ENCODE data around the gene OTOA.
"Not testable (repeated sequence)": the region's sequence is repeated elsewhere in the genome, so short reads cannot be mapped to it uniquely, and the experiment has no call there.

OTOA gene

GRCh38 chr16:21720533-21720932 lies 56.8 kb downstream of the OTOA start:
- no peak overlapping the region for H3K4me3 ChIP-seq (ENCODE audit: low read length)
- DNase-seq (ENCODE audit: low read depth) = no peak
- TF ChIP-seq CTCF (IDR thresholded peaks at IDR 0.05; ENCODE audit: insufficient read depth, low read depth, low read length, missing control alignments) = no peak

- H3K4me3 ChIP-seq (ENCODE audit: low read length) = no peak overlapping the region
- no peak for TF ChIP-seq CTCF (IDR thresholded peaks at IDR 0.05; ENCODE audit: insufficient read depth, low read depth, low read length, missing control alignments)
- no peak for DNase-seq (ENCODE audit: low read depth)
These were observed 59.1 kb downstream of the OTOA start for GRCh38 chr16:21722771-21723455.

- no peak for TF ChIP-seq CTCF (IDR thresholded peaks at IDR 0.05; ENCODE audit: insufficient read depth, low read depth, low read length, missing control alignments)
- H3K4me3 ChIP-seq (ENCODE audit: low read length) = no peak overlapping the region
- no peak for DNase-seq (ENCODE audit: low read depth)
These were observed 59.8 kb downstream of the OTOA start for GRCh38 chr16:21723532-21723931.

DNA sequence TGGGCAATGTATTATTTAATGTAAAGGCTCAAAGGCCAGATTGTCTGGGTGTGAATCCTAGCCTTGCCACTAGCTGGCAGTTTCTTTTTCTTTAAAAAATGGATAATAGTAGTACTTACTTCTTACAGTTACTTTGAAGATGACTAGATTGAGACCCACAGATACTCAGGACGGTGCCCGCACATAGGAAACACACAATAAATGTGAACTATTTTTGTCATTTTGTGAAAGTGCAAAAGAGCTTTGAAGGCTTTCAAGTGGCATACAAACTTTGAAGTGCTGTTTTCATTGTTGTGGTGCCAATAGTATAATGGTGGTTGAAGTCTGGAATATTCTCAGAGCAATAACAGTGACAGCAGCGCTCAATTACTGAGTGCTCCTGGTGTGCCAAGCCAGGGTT lies 63.6 kb downstream of the OTOA start:
- H3K4me3 ChIP-seq (ENCODE audit: low read length) = no peak overlapping the region
- DNase-seq (ENCODE audit: low read depth) = no peak
- TF ChIP-seq CTCF (IDR thresholded peaks at IDR 0.05; ENCODE audit: insufficient read depth, low read depth, low read length, missing control alignments) = no peak

- DNase-seq (ENCODE audit: low read depth); H3K4me3 ChIP-seq (ENCODE audit: low read length): not testable (repeated sequence)
These were observed 67.5 kb downstream of the OTOA start for GRCh38 chr16:21731233-21731632.

DNA sequence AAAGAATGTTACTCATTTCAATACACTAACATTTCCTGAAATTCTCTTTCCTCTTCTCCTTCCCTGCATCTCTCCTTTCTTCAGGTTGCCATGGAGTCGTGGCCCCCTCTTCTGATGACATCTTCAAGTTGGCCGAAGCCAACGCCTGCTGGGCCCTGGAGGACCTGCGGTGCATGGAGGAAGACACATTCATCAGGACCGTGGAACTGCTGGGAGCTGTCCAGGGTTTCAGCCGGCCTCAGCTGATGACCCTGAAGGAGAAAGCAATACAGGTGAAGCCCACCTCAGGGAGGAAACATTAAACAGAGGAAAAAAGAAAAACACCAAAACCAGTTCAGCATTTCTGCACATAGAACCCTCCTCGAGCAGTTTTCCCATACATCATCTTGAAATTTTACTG lies 76.9 kb downstream of the OTOA start:
- H3K4me3 ChIP-seq (ENCODE audit: low read length); DNase-seq (ENCODE audit: low read depth): not testable (repeated sequence)

- not testable (repeated sequence) for DNase-seq (ENCODE audit: low read depth); H3K4me3 ChIP-seq (ENCODE audit: low read length)
These were observed 92.7 kb downstream of the OTOA start for GRCh38 chr16:21756192-21757079.

GRCh38 chr16:21757080-21757671 lies 93.4 kb downstream of the OTOA start:
- H3K4me3 ChIP-seq (ENCODE audit: low read length); DNase-seq (ENCODE audit: low read depth): not testable (repeated sequence)

GRCh38 chr16:21768280-21768679 lies 104.5 kb downstream of the OTOA start:
- H3K4me3 ChIP-seq (ENCODE audit: low read length); DNase-seq (ENCODE audit: low read depth): not testable (repeated sequence)

DNA sequence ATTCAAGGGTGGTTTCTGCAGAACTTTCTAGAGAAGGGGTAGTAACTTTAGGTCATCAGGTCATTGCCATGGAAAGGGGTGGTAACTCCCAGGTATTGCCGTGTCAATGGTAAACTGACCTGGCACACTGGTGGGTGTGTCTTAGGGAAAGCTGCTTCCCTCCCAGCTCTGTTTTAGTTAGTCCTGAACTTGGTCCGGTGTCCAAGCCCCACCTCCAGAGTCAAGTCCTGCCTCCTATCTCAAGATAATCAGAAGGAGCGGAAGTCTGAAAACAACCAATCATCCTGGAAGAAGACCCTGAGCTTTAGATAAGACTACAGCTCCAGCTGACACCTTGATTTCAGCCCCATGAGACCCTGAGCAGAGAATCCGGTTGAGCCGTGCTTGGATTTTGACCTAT lies 105.0 kb downstream of the OTOA start:
- H3K4me3 ChIP-seq (ENCODE audit: low read length); DNase-seq (ENCODE audit: low read depth): not testable (repeated sequence)

DNA sequence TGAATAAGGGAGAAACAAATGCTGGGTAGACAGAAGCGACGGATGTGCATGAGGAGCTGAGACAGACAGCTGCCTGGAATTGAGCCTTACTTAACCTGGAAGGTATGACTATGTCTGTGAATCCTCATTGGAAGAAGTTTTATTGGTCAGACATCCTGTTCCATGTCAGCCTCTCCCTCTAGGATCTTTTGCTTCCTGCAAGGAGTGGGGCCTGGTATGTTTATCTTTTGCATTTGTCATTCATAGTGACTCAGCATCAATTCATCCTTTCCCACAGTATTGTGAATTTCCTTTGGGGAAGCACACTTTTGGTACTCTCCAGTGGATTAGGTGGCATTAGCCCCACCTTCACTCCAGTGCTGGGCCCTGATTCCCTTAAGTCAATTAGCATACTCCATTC lies 105.5 kb downstream of the OTOA start:
- not testable (repeated sequence) for H3K4me3 ChIP-seq (ENCODE audit: low read length)
- peak; percentile 91 for DNase-seq (ENCODE audit: low read depth)

- not testable (repeated sequence) for H3K4me3 ChIP-seq (ENCODE audit: low read length); DNase-seq (ENCODE audit: low read depth)
These were observed 106.8 kb downstream of the OTOA start for GRCh38 chr16:21770584-21770983.

DNA sequence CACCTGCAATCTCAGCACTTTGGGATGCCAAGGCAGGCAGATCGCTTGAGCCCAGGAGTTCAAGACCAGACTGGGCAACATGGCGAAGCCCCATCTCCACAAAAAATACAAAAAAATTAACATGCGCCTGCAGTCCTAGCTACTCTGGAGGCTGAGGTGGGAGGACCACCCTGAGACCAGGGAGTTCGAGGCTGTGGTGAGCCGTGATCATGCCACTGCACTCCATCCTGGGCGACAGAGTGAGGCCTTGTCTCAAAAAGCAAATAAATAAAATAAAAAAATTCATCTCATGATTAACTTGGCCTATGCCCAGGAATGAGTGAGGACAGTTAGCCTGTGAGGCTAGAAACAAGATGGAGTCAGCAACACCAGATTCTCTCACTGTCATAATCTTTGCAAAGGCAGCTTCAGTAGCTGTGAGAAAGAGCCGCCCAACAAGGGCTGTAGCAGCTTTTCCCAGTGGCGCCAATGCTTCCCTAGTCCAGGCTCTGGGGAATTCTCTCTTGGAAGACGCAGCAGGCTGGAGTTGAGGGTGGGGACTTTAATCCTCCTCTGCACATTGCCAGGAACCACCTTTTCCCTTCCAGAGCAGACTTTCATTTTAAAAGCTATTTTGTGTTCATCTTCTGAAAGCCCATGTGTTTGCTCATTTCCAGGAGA lies 108.9 kb downstream of the OTOA start:
- DNase-seq (ENCODE audit: low read depth); H3K4me3 ChIP-seq (ENCODE audit: low read length): not testable (repeated sequence)

DNA sequence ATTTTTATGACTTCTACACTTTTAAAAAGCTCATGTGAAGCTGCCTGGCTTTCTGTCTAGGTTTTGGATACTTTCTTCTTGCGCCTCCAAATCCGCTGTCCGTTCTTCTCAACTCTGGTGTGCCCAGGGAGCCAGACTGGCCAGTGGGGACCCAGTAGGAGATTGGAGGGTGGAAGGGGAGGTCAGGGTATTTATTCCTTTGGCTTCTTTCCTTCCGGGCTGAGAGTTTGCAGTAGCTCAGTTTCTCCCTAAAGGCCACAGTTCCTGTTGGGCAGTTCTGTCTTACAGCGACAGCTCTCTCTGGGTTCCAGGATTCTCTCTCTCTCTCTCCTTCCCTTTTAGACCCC lies 109.4 kb downstream of the OTOA start:
- not testable (repeated sequence) for DNase-seq (ENCODE audit: low read depth); H3K4me3 ChIP-seq (ENCODE audit: low read length)

All from epithelial cell of esophagus (primary cell).